Measurements from ENCODE around the gene ITGA11. TPM values are rescaled to one million over a fixed set of nuclear protein-coding genes. Genes with fewer than 3 reads are reported as not detected.
A peak's percentile ranks its signal among the peaks of the same experiment; 100 is the strongest.

Gene ITGA11
- total RNA-seq, 1 donor, result 567 TPM

DNA sequence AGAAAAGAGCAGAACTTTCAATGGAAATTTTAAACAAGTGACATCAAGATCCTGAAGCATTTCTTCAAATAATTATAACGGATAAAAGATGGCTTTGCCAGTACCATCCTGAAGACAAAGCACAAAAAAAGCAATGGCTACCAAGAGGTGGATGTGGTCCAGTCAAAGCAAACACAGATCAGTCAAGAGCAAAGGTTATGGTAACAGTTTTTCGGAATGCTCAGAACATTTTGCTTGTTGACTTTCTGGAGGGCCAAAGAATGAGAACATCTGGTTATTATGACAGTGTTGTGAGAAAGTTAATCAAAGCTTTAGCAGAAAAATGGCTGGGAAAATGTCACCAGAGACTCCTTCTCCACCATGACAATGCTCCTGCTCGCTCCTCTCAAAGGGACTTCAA, 122.9 kb downstream of the ITGA11 start:
- H3K4me2 ChIP-seq (ENCODE audit: insufficient read depth, low read length), result no peak overlapping the region
- H3K36me3 ChIP-seq (ENCODE audit: insufficient read depth, low read length), result peaks cover 83% of the 10 kb centered on the region
- H3K4me3 ChIP-seq (ENCODE audit: insufficient read depth, low read length), result no peak overlapping the region
- H2AFZ ChIP-seq (ENCODE audit: low read length), result no peak overlapping the region
- no peaks in the 10 kb centered on the region for H3K27me3 ChIP-seq (ENCODE audit: insufficient read depth, low read length)
- H3K4me1 ChIP-seq (ENCODE audit: insufficient read depth, low read length), result peaks cover 27% of the 10 kb centered on the region
- no peak for DNase-seq (ENCODE audit: insufficient read length, low spot score, missing footprints)
- no peak for TF ChIP-seq CTCF (IDR thresholded peaks at IDR 0.05; ENCODE audit: extremely low read depth, low read depth, low read length)
- no peaks in the 10 kb centered on the region for H3K9me3 ChIP-seq (ENCODE audit: low read depth, low read length)
- no peaks in the 10 kb centered on the region for H3K79me2 ChIP-seq (ENCODE audit: insufficient read depth, low read length)
- peaks cover 12% of the 10 kb centered on the region for H4K20me1 ChIP-seq (ENCODE audit: insufficient read depth, low read length)
- no peak overlapping the region for H3K27ac ChIP-seq (ENCODE audit: low read depth, low read length)

DNA sequence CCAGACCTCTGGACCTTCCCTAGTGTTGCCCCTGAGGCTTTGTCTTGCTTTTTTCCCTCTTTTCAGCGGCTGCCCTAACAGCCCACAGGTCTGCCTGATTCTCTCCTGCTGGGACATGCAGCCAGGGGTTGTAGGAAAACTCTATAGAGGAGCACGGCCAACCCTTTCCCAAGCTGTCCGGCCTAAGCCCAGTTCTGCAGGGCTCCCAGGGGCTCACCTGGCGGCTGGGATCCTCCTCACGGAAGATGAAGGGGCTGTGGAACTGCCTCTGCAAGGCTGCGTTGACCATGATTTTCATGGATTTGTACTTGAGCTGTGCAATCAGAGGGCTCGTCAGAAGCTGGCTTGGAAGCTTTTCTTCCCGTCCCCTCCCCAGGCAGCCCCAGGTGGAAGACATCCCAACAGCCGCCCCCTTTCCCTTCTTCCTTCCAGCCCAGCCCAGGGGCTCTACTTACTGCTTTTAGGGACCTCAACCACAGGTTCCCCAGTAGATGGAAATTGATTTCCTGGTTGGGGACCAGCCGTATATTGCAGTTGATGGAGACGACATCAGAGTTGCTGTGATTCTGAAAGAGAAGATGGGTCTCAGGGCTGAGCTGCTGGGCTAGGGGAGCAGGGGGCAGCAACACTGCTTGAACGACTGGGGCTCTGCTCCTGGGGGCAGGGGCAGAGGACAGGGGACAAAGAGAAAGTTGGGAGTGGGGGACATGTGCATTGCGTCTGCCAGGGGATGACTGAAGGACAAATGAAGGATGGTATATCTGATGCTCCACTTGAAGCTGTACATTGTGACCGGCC, 124.6 kb downstream of the ITGA11 start:
- no peak overlapping the region for H3K4me2 ChIP-seq (ENCODE audit: insufficient read depth, low read length)
- peaks cover 10% of the 10 kb centered on the region for H3K4me1 ChIP-seq (ENCODE audit: insufficient read depth, low read length)
- no peak overlapping the region for H3K4me3 ChIP-seq (ENCODE audit: insufficient read depth, low read length)
- no peak overlapping the region for H2AFZ ChIP-seq (ENCODE audit: low read length)
- peak overlapping the region; percentile 5 for H3K27ac ChIP-seq (ENCODE audit: low read depth, low read length)
- peaks cover 87% of the 10 kb centered on the region for H3K36me3 ChIP-seq (ENCODE audit: insufficient read depth, low read length)
- DNase-seq (ENCODE audit: insufficient read length, low spot score, missing footprints), result no peak
- TF ChIP-seq CTCF (IDR thresholded peaks at IDR 0.05; ENCODE audit: extremely low read depth, low read depth, low read length), result no peak
- no peaks in the 10 kb centered on the region for H3K27me3 ChIP-seq (ENCODE audit: insufficient read depth, low read length)
- peaks cover 10% of the 10 kb centered on the region for H4K20me1 ChIP-seq (ENCODE audit: insufficient read depth, low read length)
- H3K79me2 ChIP-seq (ENCODE audit: insufficient read depth, low read length), result no peaks in the 10 kb centered on the region
- no peaks in the 10 kb centered on the region for H3K9me3 ChIP-seq (ENCODE audit: low read depth, low read length)

DNA sequence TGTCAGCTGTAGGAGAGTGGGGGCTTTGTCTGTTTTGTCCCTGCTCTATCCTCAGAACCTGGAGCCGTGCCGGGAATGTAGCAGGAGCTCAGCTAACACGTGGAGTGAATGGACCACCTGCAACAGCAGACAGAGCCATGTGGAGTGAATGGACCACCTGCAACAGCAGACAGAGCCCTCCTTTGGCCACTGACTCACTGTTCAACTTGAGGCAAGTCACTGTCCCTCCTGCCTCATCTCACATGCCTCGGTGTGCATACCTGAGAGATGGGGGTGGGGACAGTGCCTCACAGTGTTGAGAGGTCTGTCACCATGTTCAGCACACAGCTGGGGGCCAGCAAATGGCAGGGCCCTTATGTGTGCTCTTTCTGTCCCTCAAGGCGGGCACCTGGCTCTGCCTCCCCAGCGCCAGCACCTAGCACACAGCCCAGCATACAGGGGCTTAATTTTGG, 126.5 kb downstream of the ITGA11 start:
- Histone ChIP-seq H3K27me3 (ENCODE audit: insufficient read depth, low read length) (no peaks in the 10 kb centered on the region), H4K20me1 (ENCODE audit: insufficient read depth, low read length) (peaks cover 5% of the 10 kb centered on the region), H3K79me2 (ENCODE audit: insufficient read depth, low read length) (no peaks in the 10 kb centered on the region), H3K4me2 (ENCODE audit: insufficient read depth, low read length) (no peak overlapping the region), H3K4me1 (ENCODE audit: insufficient read depth, low read length) (peaks cover 9% of the 10 kb centered on the region), H2AFZ (ENCODE audit: low read length) (no peak overlapping the region), H3K4me3 (ENCODE audit: insufficient read depth, low read length) (no peak overlapping the region), H3K9me3 (ENCODE audit: low read depth, low read length) (no peaks in the 10 kb centered on the region), H3K36me3 (ENCODE audit: insufficient read depth, low read length) (peaks cover 87% of the 10 kb centered on the region), H3K27ac (ENCODE audit: low read depth, low read length) (no peak overlapping the region)
- TF ChIP-seq CTCF (IDR thresholded peaks at IDR 0.05; ENCODE audit: extremely low read depth, low read depth, low read length), result no peak
- DNase-seq (ENCODE audit: insufficient read length, low spot score, missing footprints), result no peak

DNA sequence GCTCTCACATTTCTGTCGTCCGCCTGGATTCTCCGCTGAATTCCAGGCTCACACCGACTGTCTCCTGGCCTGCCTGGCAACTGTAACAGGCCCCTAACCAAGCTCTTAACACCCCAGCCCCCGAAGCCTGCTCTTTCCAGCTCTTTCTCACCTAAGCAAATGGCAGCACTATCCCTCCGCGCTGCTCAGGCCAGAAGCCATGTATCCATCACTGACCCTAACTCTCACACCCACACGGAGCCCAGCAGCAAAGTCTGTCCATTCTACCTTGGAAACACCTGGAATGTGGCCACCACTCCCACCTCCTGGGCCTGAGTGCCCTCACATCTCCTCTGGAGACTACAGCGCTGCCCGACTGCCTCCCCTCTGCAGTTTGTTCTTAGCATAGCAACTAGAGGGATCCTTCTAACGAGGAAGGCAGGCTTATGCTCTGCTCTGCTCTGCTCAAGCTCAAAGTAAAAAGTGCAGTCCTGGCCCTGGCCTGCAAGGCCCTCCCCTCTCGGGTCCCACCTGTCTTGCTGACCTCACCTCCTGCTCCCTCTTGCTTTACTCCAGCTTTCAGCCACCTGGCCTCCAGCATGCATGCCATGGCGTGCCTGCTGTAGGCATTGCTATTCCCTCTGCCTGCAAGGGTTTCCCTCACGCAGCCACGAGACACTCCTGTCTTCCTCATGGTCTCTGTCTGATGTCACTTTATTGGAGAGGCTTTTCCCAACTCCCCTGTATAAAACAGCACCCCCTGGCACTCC, 127.2 kb downstream of the ITGA11 start:
- H3K4me2 ChIP-seq (ENCODE audit: insufficient read depth, low read length), result no peak overlapping the region
- no peak overlapping the region for H3K27ac ChIP-seq (ENCODE audit: low read depth, low read length)
- no peak for DNase-seq (ENCODE audit: insufficient read length, low spot score, missing footprints)
- no peaks in the 10 kb centered on the region for H3K9me3 ChIP-seq (ENCODE audit: low read depth, low read length)
- H2AFZ ChIP-seq (ENCODE audit: low read length), result no peak overlapping the region
- H4K20me1 ChIP-seq (ENCODE audit: insufficient read depth, low read length), result peaks cover 5% of the 10 kb centered on the region
- H3K79me2 ChIP-seq (ENCODE audit: insufficient read depth, low read length), result no peaks in the 10 kb centered on the region
- TF ChIP-seq CTCF (IDR thresholded peaks at IDR 0.05; ENCODE audit: extremely low read depth, low read depth, low read length), result no peak
- no peak overlapping the region for H3K4me3 ChIP-seq (ENCODE audit: insufficient read depth, low read length)
- H3K4me1 ChIP-seq (ENCODE audit: insufficient read depth, low read length), result peaks cover 12% of the 10 kb centered on the region
- H3K27me3 ChIP-seq (ENCODE audit: insufficient read depth, low read length), result no peaks in the 10 kb centered on the region
- H3K36me3 ChIP-seq (ENCODE audit: insufficient read depth, low read length), result peaks cover 87% of the 10 kb centered on the region

Data from osteoblast (primary cell).